Neural progenitor cell (in vitro differentiated cells): ENCODE measurements around the gene RPP38.

Experiments used
- CTCF ChIP-seq: fragments of 200-600 bp; sonication (generic); IDR thresholded peaks from 2 replicates; pipeline ENCODE4 v1.5.1; 2017; ENCODE audit warnings: antibody characterized with exemption, mild to moderate bottlenecking
- EZH2 ChIP-seq: fragments of 200-600 bp; sonication (generic); IDR thresholded peaks from 2 replicates; pipeline ENCODE4 v1.6.1; 2017; ENCODE audit warnings: antibody characterized with exemption, mild to moderate bottlenecking, moderate library complexity

- TF ChIP-seq CTCF (no peak), EZH2 (no peak)
Measured at GRCh38 chr10:15120523-15120922, 23.4 kb downstream of the RPP38 start.
